Measurements from ENCODE around the gene RCAN1.

GRCh38 chr21:34653522-34653921 is 38.6 kb upstream of the RCAN1 start:
- TF ChIP-seq CTCF (IDR thresholded peaks at IDR 0.05): no peak
- TF ChIP-seq POLR2A (IDR thresholded peaks at IDR 0.05): no peak

Data from body of pancreas (tissue), 4 donors.